LHCN-M2 (cell line): ENCODE measurements around the gene PCYT1A. TPM values are rescaled to one million over a fixed set of nuclear protein-coding genes. Genes with fewer than 3 reads are reported as not detected.
"Not testable (repeated sequence)": the region's sequence is repeated elsewhere in the genome, so short reads cannot be mapped to it uniquely, and the experiment has no call there.

Source experiments
- DNase-seq: peaks from one replicate; pipeline ENCODE4 v3.0.0-alpha.2; 2012; ENCODE audit warnings: low read depth
- total RNA-seq: library from RNA; depleted of rRNA; stranded (reverse); fragments of >200 nt; gene quantifications from 2 replicates; pipeline ENCODE4 v1.2.3, GENCODE V29; 2014; rRNA removed

The PCYT1A gene
- total RNA-seq, 1 experiment from 2014 or later = 92.3 TPM

DNA sequence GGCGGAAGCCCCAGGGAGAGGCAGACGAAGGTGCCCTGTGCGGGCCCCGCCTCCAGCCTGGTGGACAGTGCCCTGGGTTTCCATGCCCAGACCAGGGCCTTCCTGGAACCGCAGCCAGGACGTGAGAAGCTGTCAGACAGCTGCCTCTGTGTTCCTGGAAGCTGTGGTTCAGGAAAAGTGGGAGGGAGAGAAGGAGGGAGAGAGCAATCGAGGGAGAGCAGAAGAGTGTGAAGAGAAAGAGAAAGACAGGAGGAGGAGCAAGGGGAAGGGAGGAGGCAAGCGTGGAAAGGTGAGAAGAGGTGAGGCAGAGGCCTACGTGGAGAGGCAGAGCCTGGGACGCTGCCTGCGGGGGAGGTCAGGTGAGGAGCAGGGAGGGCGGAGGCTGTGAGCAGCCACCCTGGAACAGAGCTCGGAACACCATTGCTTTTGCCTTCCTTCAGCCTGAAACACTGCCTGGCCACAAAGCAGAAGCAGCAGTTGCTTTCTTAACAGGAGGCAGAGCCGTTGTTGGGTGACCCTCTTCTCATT lies 94.9 kb downstream of the PCYT1A start:
- peak; percentile 69 for DNase-seq

DNA sequence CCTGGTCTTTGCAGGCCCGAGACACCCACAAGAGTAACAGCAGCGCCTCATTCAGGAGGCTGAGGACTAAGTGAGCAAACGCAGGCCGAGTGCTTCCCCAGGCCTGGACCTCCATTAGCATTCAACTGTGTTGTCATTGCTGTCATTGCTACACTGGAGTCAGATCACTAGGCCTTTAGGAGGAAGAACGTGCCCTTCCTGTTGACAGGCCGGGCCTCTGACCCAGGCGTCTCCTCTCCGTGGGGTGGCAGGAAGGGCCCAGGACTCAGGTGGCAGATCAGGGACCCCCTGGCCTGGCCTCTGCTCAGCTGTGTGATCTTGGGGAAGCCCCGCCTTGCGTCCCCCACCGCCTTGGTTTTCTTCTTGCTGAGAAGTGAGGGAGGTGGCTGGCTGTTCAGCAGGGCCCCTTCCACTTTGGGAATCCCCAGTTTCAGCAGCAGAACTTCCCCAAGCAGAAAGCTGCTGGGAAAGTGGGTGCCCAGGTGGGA lies 95.4 kb downstream of the PCYT1A start:
- no peak for DNase-seq

DNA sequence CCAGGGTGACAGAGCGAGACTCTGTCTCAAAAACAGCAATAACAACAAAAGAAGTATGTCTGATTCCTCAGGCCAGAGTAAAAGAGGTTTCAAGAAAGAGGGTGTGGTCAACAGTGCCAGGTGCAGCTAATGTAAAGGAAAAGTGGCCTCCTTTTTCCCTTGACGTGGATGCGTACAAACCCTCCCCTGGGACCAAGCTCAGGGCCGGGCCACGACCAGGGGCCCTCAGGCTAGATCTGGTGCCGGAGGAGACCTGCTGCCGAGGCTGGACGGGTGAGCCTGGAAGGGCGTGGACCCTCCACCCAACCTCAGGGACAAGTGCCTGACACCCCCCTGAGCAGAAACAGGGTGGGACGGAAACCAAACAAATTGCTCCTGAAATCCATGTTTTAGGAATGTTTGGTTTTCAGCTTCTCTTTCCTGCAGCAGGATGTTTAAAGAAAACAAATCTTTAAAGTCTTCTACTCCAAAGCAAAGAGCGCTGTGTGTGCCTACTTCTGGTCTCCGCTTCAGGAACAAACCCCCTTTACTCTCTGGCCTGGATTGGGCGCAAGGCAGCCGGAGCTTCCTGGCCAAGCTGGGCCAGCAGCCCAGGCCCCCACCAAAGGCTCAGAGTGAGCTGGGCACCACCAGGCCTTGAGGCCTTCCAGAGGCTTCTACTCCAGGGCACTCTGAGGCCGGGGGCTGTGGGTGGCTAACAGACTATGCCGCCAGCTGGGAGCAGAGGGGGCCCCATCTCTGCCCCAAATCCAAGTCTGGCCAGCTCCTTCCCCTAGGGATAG lies 97.8 kb downstream of the PCYT1A start:
- DNase-seq = no peak

DNA sequence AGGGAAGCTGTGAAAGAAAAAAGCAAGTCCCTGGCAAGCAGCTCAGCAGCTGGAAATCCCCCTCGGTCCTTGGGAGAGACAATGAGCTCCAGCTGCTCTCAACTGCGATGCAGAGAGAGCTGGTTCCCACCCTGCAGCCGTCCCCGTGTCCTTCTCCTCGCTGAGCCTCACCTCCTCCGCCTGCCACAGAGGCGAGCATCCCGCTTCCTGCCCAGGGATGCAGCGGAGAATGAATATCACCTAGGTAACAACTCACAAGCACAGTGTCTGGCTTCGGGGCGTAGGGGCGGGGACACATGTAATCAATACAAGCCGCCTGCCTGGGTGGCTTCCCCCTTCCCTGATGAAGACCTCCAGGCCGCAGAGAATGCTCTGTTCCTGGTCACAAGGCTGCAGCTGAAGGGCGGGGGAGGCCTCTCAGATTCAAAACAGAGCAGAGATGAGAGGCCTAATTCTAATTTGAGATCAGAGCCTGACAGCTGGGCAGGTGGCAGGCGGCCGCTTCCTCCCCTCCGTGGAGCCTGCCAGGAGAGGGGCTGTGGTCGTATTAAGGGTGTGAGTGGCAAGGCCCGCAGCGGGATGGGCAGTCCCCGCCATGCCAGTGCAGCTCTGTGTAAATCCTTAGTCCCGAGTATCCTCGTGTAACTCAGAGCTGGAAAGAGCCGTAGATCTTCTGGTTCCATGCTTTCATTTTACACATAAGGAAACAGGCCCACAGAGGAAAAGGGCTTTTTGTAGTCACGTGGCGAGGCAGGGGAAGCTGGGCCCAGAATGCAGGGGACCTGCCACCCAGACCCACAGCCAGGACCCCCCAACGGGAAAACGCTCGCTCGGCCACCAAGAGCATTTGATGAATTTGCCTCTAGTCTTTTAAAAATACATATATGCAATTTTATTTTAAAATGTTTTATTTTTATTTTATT lies 100.6 kb downstream of the PCYT1A start:
- no peak for DNase-seq

DNA sequence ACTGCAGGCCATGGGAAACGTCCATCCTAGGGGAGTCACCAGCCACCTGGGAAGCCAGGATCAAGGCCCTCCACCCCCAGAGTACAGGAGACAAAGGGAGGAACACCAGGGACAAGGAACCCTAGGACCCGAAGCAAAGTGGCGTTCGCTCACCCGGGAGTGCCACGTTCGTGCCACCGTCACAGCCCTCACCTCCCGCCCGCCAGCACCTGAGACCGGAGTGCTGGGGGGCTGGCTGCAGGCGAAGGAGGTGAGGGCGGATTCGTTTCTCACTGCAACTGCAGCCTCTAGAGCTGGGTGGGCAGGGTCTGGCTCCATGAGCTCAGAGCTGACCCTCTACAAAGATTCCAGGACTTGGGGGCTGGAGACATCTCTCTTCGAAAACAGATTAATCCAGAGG lies 102.6 kb downstream of the PCYT1A start:
- no peak for DNase-seq

DNA sequence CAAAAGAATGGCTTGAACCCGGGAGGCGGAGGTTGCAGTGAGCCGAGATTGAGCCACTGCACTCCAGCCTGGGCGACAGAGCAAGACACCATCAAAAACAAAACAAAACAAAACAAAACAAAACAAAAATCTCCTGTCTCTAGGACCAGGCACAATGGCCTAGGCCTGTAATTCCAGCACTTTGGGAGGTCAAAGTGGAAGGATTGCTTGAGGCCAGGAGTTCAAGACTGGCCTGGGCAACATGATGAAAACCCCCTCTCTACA lies 103.4 kb downstream of the PCYT1A start:
- not testable (repeated sequence) for DNase-seq

DNA sequence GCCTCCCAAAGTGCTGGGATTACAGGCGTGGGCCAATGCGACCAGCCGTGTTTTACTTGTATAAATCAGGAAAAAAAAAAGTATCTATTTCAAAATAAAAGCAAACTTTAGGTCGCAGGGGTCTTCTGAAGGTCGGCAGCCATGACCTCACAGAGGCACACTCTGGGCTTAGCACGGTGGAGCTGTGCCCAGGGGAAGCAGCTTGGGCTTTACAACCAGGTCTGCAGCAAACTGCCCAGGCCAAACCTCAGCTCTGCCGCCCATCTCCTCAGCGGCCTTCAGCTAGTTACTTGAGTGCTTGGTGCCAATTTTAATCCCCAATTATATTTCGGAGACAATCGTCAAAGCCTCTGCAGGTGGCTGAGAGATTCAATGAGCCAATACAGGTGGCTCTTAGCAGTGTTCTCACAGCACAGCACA lies 106.4 kb downstream of the PCYT1A start:
- DNase-seq = no peak

DNA sequence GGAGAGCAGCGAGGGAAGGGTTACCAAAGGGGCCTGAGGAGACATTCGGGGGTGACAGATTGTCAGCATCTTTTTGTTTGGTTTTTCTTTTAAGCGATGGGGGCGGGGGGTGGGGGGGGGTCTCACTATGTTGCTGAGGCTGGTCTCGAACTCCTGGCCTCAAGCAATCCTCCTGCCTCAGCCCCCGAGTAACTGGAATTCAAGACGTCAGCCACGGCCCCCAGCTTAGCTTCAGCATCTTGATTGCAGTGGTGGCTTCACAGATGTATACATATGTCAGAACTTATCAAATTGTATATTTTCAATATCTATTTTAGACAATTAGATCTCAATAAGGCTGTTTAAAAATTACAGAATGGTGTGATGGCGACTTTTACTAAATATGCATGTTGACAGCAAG lies 107.2 kb downstream of the PCYT1A start:
- no peak for DNase-seq

Other genes with a start within 250 kb of the PCYT1A start
- 169 and 187 TPM in 2 replicates for gene TFRC, start 205.6 kb downstream of the PCYT1A start, total RNA-seq
- not detected in 2 replicates for gene ZDHHC19, start 76.3 kb downstream of the PCYT1A start, total RNA-seq
- gene SLC51A, start 71.2 kb downstream of the PCYT1A start, total RNA-seq = not detected in 2 replicates
- gene DYNLT2B, start 30.5 kb upstream of the PCYT1A start, total RNA-seq = 21.1 and 28.0 TPM in 2 replicates
- gene TM4SF19, start 50.7 kb upstream of the PCYT1A start, total RNA-seq = 2.1 and 2.4 TPM in 2 replicates
- 12.1 and 16.4 TPM in 2 replicates for gene UBXN7, start 144.7 kb upstream of the PCYT1A start, total RNA-seq
- gene RNF168, start 216.0 kb upstream of the PCYT1A start, total RNA-seq = 14.9 and 15.1 TPM in 2 replicates
- gene SMCO1, start 227.6 kb upstream of the PCYT1A start, total RNA-seq = not detected in 2 replicates